HG02885 (cell line): ENCODE results near the gene POLD3.

Source experiments
- ATAC-seq: cut with Tn5 transposase; IDR thresholded peaks from one replicate; pipeline ENCODE4 v1.9.1; 2021; ENCODE audit warnings: mild to moderate bottlenecking; ENCODE audit not compliant: unreplicated experiment, poor library complexity

POLD3 gene

GRCh38 chr11:74592441-74593362 lies at the start of gene POLD3:
POLD3 (plus strand) TSS chr11:74592582; CDS start chr11:74592659, 77 bp downstream.
- peak; percentile 96 for ATAC-seq

GRCh38 chr11:74543991-74544390 lies 48.4 kb upstream of the POLD3 start:
- no peak for ATAC-seq

- ATAC-seq = no peak
Observed at GRCh38 chr11:74546752-74547151, 45.6 kb upstream of the POLD3 start.

- no peak for ATAC-seq
Observed at GRCh38 chr11:74550991-74551753, 41.2 kb upstream of the POLD3 start.

- no peak for ATAC-seq
Observed at GRCh38 chr11:74551754-74552145, 40.6 kb upstream of the POLD3 start.

GRCh38 chr11:74557526-74557925 lies 34.9 kb upstream of the POLD3 start:
- no peak for ATAC-seq

- ATAC-seq = no peak
Observed at GRCh38 chr11:74559110-74559933, 33.1 kb upstream of the POLD3 start.

- ATAC-seq = no peak
Observed at GRCh38 chr11:74559934-74560309, 32.5 kb upstream of the POLD3 start.

GRCh38 chr11:74566146-74566960 lies 26.0 kb upstream of the POLD3 start:
- no peak for ATAC-seq

- no peak for ATAC-seq
Observed at GRCh38 chr11:74568028-74568427, 24.4 kb upstream of the POLD3 start.

- ATAC-seq = no peak
Observed at GRCh38 chr11:74570266-74571061, 21.9 kb upstream of the POLD3 start.

- no peak for ATAC-seq
Observed at GRCh38 chr11:74571062-74571399, 21.4 kb upstream of the POLD3 start.

- no peak for ATAC-seq
Observed at GRCh38 chr11:74572349-74572748, 20.0 kb upstream of the POLD3 start.

- ATAC-seq = no peak
Observed at GRCh38 chr11:74574563-74574962, 17.8 kb upstream of the POLD3 start.

GRCh38 chr11:74575999-74576398 lies 16.4 kb upstream of the POLD3 start:
- ATAC-seq = no peak

- no peak for ATAC-seq
Observed at GRCh38 chr11:74577181-74577580, 15.2 kb upstream of the POLD3 start.

- ATAC-seq = no peak
Observed at GRCh38 chr11:74577624-74578396, 14.6 kb upstream of the POLD3 start.

- no peak for ATAC-seq
Observed at GRCh38 chr11:74579577-74580270, 12.7 kb upstream of the POLD3 start.
